HEK293T (cell line): ENCODE results near the gene RBM28.

Experiments
- BHLHE40 ChIP-seq: fragments of 450-650 bp; IDR thresholded peaks from 2 replicates; pipeline ENCODE4 v1.6.1; 2016; ENCODE audit warnings: mild to moderate bottlenecking, moderate library complexity, borderline replicate concordance
- FOXK2 ChIP-seq: fragments of 450-650 bp; IDR thresholded peaks from 2 replicates; pipeline ENCODE4 v1.6.1; 2016; ENCODE audit warnings: mild to moderate bottlenecking

DNA sequence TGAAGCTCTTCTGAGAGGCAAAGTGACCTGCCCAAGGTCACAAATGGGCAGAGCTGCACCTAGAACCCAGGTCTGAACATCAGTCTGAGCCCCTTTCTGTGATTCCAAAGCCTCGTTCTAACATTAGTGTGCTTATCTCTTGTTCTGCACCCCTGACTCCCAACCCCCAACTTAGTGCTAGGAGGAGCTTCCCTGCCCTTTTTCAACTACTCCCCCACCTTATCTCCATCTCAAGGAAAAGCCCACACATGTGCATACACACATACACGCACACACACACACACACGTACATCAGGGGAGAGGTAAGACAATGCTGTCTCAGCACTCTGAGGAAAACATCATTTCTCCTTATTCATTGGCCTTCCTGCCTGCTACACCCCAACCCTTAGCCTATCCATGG lies 9.5 kb upstream of the RBM28 start:
- TF ChIP-seq FOXK2, result no peak
- no peak for TF ChIP-seq BHLHE40
